ENCODE measurements around the gene CAPN14. TPM values are rescaled to one million over a fixed set of nuclear protein-coding genes. Genes with fewer than 3 reads are reported as not detected.

Gene CAPN14
- total RNA-seq, 1 experiment from 2014 or later, result 0.13 TPM

GRCh38 chr2:31228717-31229116, 11.4 kb upstream of the CAPN14 start:
- DNase-seq (ENCODE audit: low spot score), result no peak
- Histone ChIP-seq H3K36me3 (ENCODE audit: insufficient read depth, low read length, poor library complexity, severe bottlenecking) (no peaks in the 10 kb centered on the region), H3K9me3 (ENCODE audit: low read depth, low read length, poor library complexity, severe bottlenecking) (no peaks in the 10 kb centered on the region), H3K4me3 (ENCODE audit: low read depth, low read length, poor library complexity, severe bottlenecking) (no peak overlapping the region), H3K27ac (ENCODE audit: low read depth, low read length, poor library complexity, severe bottlenecking) (no peak overlapping the region), H3K27me3 (replicated peaks; ENCODE audit: insufficient read depth, low read depth, low read length, poor library complexity) (peaks cover 41% of the 10 kb centered on the region), H3K4me1 (ENCODE audit: insufficient read depth, low read length, poor library complexity, severe bottlenecking) (no peaks in the 10 kb centered on the region)
- intact Hi-C loops (cut with micrococcal nuclease; ENCODE audit: unreplicated experiment), result no loop called here
- ChIA-PET CTCF (no interaction called here), POLR2A (ENCODE audit: low non-redundant PET) (no interaction called here)
- no TSS peak for BruUV-seq (replicated peaks)
- TF ChIP-seq, protein P1, sequence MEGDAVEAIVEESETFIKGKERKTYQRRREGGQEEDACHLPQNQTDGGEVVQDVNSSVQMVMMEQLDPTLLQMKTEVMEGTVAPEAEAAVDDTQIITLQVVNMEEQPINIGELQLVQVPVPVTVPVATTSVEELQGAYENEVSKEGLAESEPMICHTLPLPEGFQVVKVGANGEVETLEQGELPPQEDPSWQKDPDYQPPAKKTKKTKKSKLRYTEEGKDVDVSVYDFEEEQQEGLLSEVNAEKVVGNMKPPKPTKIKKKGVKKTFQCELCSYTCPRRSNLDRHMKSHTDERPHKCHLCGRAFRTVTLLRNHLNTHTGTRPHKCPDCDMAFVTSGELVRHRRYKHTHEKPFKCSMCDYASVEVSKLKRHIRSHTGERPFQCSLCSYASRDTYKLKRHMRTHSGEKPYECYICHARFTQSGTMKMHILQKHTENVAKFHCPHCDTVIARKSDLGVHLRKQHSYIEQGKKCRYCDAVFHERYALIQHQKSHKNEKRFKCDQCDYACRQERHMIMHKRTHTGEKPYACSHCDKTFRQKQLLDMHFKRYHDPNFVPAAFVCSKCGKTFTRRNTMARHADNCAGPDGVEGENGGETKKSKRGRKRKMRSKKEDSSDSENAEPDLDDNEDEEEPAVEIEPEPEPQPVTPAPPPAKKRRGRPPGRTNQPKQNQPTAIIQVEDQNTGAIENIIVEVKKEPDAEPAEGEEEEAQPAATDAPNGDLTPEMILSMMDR (conservative IDR thresholded peaks at IDR 0.05; ENCODE audit: low read depth, low read length), result no peak
- TF ChIP-seq EZH2 (IDR thresholded peaks at IDR 0.05; ENCODE audit: borderline replicate concordance, low read depth, low read length, poor library complexity, severe bottlenecking), result no peak

- H3K4me3 ChIP-seq (ENCODE audit: low read depth, low read length, poor library complexity, severe bottlenecking), result no peak overlapping the region
- intact Hi-C loops (cut with micrococcal nuclease; ENCODE audit: unreplicated experiment), result no loop called here
- H3K9me3 ChIP-seq (ENCODE audit: low read depth, low read length, poor library complexity, severe bottlenecking), result no peaks in the 10 kb centered on the region
- TF ChIP-seq, protein P1 (conservative IDR thresholded peaks at IDR 0.05; ENCODE audit: low read depth, low read length), result no peak
- TF ChIP-seq EZH2 (IDR thresholded peaks at IDR 0.05; ENCODE audit: borderline replicate concordance, low read depth, low read length, poor library complexity, severe bottlenecking), result no peak
- H3K4me1 ChIP-seq (ENCODE audit: insufficient read depth, low read length, poor library complexity, severe bottlenecking), result no peaks in the 10 kb centered on the region
- ChIA-PET CTCF (no interaction called here), POLR2A (ENCODE audit: low non-redundant PET) (no interaction called here)
- H3K27ac ChIP-seq (ENCODE audit: low read depth, low read length, poor library complexity, severe bottlenecking), result no peak overlapping the region
- no TSS peak for BruUV-seq (replicated peaks)
- H3K27me3 ChIP-seq (replicated peaks; ENCODE audit: insufficient read depth, low read depth, low read length, poor library complexity), result peaks cover 46% of the 10 kb centered on the region
- DNase-seq (ENCODE audit: low spot score), result no peak
- H3K36me3 ChIP-seq (ENCODE audit: insufficient read depth, low read length, poor library complexity, severe bottlenecking), result no peaks in the 10 kb centered on the region
These were observed 10.4 kb upstream of the CAPN14 start for GRCh38 chr2:31227711-31228125.

DNA sequence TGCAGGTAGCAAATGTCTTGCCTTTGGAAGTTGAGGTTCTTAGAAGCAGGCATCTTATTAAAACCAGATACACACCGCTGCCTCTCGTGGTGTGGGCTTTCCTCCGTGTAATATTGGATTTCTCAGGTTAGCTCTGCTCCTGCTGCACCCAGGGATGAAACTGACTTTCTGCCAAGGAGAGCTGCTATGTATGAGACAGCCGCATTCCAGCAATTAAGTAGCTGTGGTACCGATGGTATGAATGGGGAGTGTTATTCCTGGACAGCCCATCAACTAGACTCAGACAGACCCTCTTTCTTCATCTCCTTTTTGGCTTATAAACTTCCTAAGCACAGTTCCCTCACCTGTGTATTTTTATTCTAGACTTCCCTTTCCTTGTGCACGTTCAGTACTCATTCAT, 9.8 kb upstream of the CAPN14 start:
- H3K36me3 ChIP-seq (ENCODE audit: insufficient read depth, low read length, poor library complexity, severe bottlenecking), result no peaks in the 10 kb centered on the region
- no peak overlapping the region for H3K4me3 ChIP-seq (ENCODE audit: low read depth, low read length, poor library complexity, severe bottlenecking)
- CTCF ChIA-PET, result no interaction called here
- H3K27me3 ChIP-seq (replicated peaks; ENCODE audit: insufficient read depth, low read depth, low read length, poor library complexity), result peaks cover 52% of the 10 kb centered on the region
- TF ChIP-seq, protein P1 (conservative IDR thresholded peaks at IDR 0.05; ENCODE audit: low read depth, low read length), result no peak
- no peak for TF ChIP-seq EZH2 (IDR thresholded peaks at IDR 0.05; ENCODE audit: borderline replicate concordance, low read depth, low read length, poor library complexity, severe bottlenecking)
- no peak overlapping the region for H3K27ac ChIP-seq (ENCODE audit: low read depth, low read length, poor library complexity, severe bottlenecking)
- BruUV-seq (replicated peaks), result no TSS peak
- POLR2A ChIA-PET (ENCODE audit: low non-redundant PET), result no interaction called here
- H3K4me1 ChIP-seq (ENCODE audit: insufficient read depth, low read length, poor library complexity, severe bottlenecking), result no peaks in the 10 kb centered on the region
- DNase-seq (ENCODE audit: low spot score), result no peak
- H3K9me3 ChIP-seq (ENCODE audit: low read depth, low read length, poor library complexity, severe bottlenecking), result no peaks in the 10 kb centered on the region
- intact Hi-C loops (cut with micrococcal nuclease; ENCODE audit: unreplicated experiment), result no loop called here
